Muscle of back (tissue), 13 donors: ENCODE measurements around the gene PRR32. TPM values are rescaled to one million over a fixed set of nuclear protein-coding genes. Genes with fewer than 3 reads are reported as not detected.
"Not testable (repeated sequence)": the region's sequence is repeated elsewhere in the genome, so short reads cannot be mapped to it uniquely, and the experiment has no call there.

Source experiments
- DNase-seq, 3 donors: peaks; one replicate each; pipeline versions ENCODE4 v3.0.0 to v3.0.0-alpha.2; 2013
- long read RNA-seq, 9 donors: transcript quantifications; one replicate each; lab custom pipeline, GENCODE V29; 2026
- polyA plus RNA-seq, 10 donors: library from polyadenylated mRNA; unstranded; fragments of 120-200 nt; gene quantifications; one replicate each; pipeline ENCODE4 v1.2.1, GENCODE V29; 2013; ENCODE audit not compliant: insufficient read length in 10 of 10

PRR32 gene, protein sequence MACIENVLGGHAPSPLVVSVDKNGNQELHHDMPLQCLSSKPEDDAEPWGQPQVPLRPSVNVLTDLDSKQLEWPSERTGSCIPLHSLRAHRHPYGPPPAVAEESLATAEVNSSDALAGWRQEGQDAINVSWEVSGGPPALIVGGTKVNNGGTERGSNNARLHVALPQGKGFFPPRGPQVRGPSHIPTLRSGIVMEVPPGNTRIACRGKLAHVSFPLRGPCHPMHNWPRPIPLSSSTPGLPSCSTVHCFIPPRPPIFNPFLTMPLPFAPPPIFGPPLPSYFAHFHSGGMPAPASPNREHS
- polyA plus RNA-seq: 100 to 1,000 TPM in 9 of 10 donors, 10 to 100 TPM in 1; 89.1 to 205 (median 161) TPM
- long read RNA-seq, donor 1, transcript PRR32-201 (2 exons, 1,228 nt): major isoform, 50 of 50 reads
- long read RNA-seq, donor 1, partial matches to known transcripts: 0 of 50 reads
- long read RNA-seq, donor 1, other reads (novel, unspliced or antisense): 0 of 50 reads
- long read RNA-seq, donor 2, transcript PRR32-201 (2 exons, 1,228 nt): major isoform, 40 of 59 reads
- long read RNA-seq, donor 2, partial matches to known transcripts: 19 of 59 reads
- long read RNA-seq, donor 2, other reads (novel, unspliced or antisense): 0 of 59 reads
- long read RNA-seq, donor 3: 0 reads
- long read RNA-seq, donor 4, transcript PRR32-201 (2 exons, 1,228 nt): major isoform, 46 of 70 reads
- long read RNA-seq, donor 4, partial matches to known transcripts: 24 of 70 reads
- long read RNA-seq, donor 4, other reads (novel, unspliced or antisense): 0 of 70 reads
- long read RNA-seq, donor 5, transcript PRR32-201 (2 exons, 1,228 nt): major isoform, 43 of 83 reads
- long read RNA-seq, donor 5, partial matches to known transcripts: 40 of 83 reads
- long read RNA-seq, donor 5, other reads (novel, unspliced or antisense): 0 of 83 reads
- long read RNA-seq, donor 6, transcript PRR32-201 (2 exons, 1,228 nt): major isoform, 66 of 66 reads
- long read RNA-seq, donor 6, partial matches to known transcripts: 0 of 66 reads
- long read RNA-seq, donor 6, other reads (novel, unspliced or antisense): 0 of 66 reads
- long read RNA-seq, donor 7, transcript PRR32-201 (2 exons, 1,228 nt): major isoform, 48 of 48 reads
- long read RNA-seq, donor 7, partial matches to known transcripts: 0 of 48 reads
- long read RNA-seq, donor 7, other reads (novel, unspliced or antisense): 0 of 48 reads
- long read RNA-seq, donor 8, transcript PRR32-201 (2 exons, 1,228 nt): major isoform, 29 of 45 reads
- long read RNA-seq, donor 8, partial matches to known transcripts: 16 of 45 reads
- long read RNA-seq, donor 8, other reads (novel, unspliced or antisense): 0 of 45 reads
- long read RNA-seq, donor 9, partial matches to known transcripts: 0 of 4 reads
- long read RNA-seq, donor 9, other reads (novel, unspliced or antisense): 0 of 4 reads

DNA sequence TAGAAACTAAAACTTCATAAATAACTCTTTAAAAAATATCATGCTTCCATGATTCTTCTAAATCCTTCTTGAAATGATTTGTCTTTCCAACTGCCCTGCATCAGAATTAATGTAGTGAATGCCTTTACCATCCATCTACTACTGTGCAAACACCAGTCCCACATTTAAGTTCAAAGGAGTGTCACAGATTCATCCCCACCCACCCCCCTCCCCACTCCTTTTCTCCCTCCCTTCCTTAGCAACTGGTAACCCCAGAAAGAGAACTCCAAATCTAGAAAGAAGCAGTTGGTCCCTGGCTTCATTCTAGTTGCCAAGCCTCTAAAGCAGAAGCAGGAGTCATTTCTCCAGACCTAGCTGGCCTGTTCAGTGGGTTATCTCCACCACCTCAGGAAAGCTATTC lies at the start of gene PRR32:
PRR32 (plus strand) TSS at position 301 of the 400 bp plus-strand sequence. CDS start 115 bp downstream, outside the sequence.
- no peak for DNase-seq

DNA sequence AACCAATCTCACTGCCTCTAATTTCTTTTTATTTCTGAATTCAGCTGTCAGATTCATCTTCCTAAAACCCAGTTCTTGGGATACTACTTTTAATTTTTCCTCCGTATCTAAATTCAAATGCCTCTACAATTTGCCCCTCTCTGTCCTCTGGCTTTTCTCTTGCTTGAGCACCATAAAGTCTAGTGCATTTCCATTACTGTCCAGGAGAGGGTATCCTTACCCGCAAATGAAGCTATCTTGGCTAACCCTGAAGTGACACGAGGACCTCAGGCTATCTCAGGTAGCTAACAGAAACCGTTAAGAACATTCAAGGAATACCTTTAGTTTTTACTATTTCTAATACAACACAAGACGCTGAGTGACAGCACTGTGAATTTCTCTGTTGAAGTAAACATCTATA lies 49.4 kb upstream of the PRR32 start:
- DNase-seq: peak in 2 of 3 donors; percentile 1 to 4

DNA sequence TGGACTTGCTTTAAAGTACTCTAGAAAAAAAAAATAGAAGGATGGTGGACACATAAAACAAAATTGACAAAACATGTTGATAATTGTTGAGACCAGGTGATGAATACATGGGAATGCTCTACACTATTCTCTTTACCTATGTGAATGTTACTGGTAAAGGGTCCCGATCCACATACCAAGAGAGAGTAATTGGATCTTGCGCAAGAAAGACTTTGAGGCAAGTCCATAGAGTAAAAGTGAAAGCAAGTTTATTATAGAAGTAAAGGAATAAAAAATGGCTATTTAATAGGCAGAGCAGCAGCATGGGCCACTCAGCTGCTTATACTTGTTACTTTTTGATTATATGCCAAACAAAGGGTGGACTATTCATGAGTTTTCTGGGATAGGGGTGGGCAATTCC lies 34.0 kb upstream of the PRR32 start:
- DNase-seq: no peak

DNA sequence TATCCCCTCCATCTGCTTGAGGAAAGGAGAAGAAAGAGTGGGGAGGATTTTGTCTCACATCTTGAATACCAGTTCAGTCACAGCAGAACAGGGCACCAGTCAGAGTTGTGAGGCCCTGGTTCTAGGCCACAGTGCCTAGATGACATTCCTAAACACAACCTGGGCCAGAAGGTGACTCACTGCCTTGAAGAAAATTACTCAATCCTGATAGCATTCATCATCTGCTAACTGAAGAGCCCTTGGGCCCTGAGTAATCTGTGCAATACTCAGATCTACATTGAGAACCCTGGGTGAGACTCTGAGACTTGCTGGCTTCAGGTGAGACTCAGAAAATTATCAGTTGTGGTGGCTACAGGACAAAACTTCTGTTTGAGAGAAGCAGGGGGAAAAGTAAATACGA lies 20.5 kb upstream of the PRR32 start:
- DNase-seq: no peak

DNA sequence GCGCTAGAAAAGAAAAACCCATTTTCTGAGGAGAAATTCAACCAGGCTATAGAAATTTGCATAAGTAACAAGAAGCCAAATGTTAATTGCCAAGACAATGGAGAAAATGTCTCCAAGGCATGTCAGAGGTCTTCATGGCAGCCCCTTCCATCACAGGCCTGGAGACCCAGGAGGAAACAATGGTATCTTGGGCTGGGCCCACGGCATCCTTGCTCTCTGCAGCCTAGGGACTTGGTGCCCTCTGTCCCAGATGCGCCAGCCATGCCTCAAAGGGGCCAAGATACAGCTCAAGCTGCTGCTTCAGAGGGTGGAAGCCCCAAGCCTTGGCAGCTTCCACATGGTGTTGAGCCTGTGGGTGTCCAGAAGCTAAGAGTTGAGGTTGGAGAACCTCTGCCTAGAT lies 12.7 kb upstream of the PRR32 start:
- not testable (repeated sequence) for DNase-seq

DNA sequence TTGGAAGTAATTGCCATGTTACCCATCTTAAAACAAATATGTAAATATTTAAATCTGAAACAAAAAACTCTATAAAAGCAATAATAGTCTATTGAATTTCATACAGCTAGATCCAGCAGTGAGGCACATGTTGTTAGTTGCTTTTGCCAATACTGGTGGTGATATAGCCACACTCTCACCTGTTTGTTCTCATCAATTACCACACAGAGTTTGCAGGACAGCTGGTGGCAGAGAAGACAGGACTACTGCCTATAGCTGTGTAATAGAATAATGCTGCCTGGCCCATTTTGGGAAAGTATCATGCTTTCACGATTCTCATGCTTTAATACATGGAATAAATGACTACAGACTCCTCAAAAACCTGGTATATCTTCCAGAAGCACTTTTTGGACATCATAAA lies 3.7 kb upstream of the PRR32 start:
- DNase-seq: no peak

DNA sequence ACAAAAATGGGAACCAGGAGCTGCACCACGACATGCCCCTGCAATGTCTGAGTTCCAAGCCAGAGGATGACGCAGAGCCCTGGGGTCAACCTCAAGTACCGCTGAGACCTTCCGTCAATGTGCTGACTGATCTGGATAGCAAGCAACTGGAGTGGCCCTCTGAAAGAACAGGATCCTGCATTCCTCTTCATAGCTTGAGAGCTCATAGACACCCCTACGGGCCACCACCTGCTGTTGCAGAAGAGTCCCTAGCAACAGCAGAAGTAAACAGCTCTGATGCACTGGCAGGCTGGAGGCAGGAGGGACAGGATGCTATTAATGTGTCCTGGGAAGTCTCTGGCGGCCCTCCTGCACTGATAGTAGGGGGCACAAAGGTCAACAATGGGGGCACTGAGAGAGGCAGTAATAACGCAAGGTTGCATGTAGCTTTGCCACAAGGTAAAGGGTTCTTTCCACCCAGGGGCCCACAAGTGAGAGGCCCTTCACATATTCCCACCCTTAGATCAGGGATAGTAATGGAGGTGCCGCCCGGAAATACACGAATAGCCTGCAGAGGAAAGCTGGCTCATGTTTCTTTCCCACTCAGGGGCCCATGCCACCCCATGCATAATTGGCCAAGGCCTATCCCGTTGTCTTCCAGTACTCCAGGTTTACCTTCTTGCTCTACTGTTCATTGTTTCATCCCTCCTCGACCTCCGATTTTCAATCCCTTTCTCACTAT lies 1.3 kb downstream of the PRR32 start:
- DNase-seq: peak in 2 of 3 donors; percentile 7 to 27

DNA sequence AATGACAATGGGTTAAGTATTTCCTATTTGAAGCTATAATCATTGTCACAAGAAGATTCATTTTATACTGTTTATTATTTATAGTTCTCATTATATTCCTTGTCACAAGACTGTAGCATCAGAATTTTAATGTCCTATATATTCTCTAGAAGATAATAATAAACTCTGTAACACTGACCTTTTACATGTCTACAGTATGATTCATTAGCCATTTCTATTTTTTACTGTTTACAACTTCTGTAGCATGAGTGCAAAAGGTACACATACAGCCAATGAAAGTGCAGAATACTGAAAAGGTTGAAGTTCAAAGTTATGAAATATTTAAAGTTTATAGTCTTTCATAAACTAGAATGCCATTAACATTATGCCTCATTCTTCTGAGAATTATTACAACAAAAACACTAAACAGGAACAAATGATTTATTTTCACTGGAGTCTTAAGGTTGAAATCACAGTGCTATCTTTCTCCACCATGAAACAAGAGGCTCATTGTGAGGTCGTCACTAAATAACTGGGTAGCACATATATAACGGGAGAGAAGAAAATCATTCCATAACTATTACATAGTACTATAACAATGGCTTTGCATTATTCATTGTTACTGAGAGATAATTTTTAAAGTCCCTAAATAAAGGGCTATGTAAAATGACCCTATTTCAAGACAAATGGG lies 4.9 kb downstream of the PRR32 start:
- no peak for DNase-seq

DNA sequence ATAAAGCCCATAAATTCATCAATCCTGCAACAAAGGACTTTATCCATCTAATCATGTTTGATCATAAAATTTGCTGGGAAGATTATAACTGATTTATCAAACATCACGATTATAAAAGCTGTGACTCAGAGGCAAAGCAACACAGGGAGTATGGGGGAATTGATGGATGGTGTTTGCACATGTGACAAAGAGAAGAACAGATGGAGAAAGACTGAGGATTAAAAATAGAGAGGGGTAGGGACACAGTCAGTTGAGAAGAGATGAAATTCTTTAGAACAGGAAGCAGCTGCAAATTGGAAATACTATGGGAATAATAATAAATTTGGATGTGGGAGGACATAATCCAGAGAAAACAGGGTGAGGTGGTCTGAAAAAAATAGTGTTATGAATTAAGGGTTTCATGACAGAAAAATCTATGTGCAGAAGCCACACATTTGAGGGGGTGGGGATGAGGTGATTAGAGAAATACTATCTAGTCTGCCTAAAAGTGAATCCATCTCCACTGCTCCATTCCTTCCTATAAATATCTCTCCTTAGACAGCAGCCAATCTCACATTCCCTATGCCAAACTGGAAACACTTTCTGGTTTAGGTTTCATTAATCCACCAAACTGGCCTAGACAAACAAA lies 6.2 kb downstream of the PRR32 start:
- DNase-seq: no peak

DNA sequence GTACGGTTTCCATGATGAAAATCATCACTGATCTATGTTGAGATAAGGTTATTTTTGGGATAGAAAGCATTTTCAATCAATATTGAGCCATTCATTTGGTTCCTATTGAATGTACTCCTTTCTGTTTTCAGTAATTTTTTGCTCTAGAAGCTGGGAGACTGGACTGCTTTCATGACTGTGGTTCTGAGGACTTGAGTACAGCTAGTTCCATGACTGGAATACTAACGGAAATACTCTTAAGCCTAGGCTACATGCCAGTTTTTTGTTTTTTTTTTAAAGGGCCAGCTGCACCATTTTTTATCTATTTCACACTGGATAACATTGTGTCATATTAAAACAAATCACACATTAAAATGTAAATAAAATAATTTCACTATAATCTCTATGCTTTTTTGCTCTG lies 16.7 kb downstream of the PRR32 start:
- no peak for DNase-seq

DNA sequence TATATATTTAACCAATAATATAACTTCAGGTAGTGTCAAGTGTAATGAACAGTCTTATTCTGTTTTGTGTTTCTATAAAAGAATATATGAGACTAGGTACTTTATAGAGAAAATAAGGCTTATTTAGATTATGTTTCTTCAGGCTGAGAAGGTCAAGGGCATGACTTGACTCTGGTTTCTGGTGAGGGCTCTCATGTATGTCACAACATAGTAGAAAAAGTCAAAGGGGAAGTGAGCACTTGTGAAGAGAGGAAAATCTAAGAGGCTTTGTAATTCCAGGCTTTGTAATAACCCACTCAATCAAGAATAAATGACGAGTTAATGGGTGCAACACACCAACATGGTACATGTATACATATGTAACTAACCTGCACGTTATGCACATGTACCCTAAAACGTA lies 27.6 kb downstream of the PRR32 start:
- no peak for DNase-seq

DNA sequence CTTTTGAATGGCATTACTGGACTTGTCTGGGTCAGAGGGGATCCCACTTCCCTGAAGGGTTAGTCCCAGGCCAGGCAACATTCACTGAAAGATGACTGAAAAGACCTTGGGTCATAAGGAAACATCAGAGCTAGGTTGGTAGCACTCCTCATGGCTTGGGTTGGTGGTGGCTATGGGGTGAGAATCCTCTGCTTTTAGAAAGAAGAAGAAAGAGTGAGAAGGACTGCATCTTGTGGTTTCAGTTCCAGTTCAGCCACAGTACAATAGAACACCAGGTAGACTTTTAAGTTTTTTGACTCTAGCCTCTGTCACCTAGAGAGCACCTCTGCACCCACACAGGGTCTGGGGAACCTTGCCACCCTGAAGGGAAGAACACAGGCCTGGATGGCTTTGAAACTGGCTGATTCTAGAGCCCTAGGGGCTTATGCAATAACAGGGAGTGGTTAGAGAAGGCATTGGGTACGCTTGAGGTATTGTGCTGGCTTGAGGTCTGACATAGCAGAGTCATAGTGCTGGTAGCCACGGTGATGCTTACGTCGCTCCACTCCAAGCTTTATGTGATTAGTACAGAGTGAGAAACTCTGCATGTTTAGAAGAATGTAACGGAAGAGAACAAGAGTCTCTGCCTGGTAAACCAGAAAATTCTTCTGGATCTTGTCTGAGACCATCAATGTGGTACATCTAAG lies 36.5 kb downstream of the PRR32 start:
- DNase-seq: no peak
